Hepatocyte (in vitro differentiated cells): ENCODE results near the gene AEBP1. TPM values are rescaled to one million over a fixed set of nuclear protein-coding genes. Genes with fewer than 3 reads are reported as not detected.

Source experiments
- DNase-seq: peaks from one replicate; pipeline ENCODE4 v3.0.0-alpha.2; 2016; ENCODE audit warnings: low spot score
- H2AFZ ChIP-seq: fragments of 200-600 bp; sonication (generic); 2 replicates; pipeline ENCODE4 v1.6.0; 2016; ENCODE audit warnings: antibody characterized with exemption, mild to moderate bottlenecking
- H3K27ac ChIP-seq: fragments of 200-600 bp; sonication (generic); 2 replicates; pipeline ENCODE4 v1.5.1; 2016; ENCODE audit warnings: mild to moderate bottlenecking
- H3K27me3 ChIP-seq: fragments of 200-600 bp; sonication (generic); 2 replicates; pipeline ENCODE4 v1.6.1; 2016
- H3K36me3 ChIP-seq: fragments of 200-600 bp; sonication (generic); replicated peaks from 2 replicates; pipeline ENCODE4 v1.5.1; 2016; ENCODE audit warnings: low read depth; ENCODE audit not compliant: insufficient read depth
- H3K4me1 ChIP-seq: fragments of 200-600 bp; sonication (generic); 2 replicates; pipeline ENCODE4 v1.5.1; 2016; ENCODE audit warnings: mild to moderate bottlenecking, moderate library complexity; ENCODE audit not compliant: insufficient read depth
- H3K4me2 ChIP-seq: fragments of 200-600 bp; sonication (generic); 2 replicates; pipeline ENCODE4 v1.6.0; 2016
- H3K4me3 ChIP-seq: fragments of 200-600 bp; sonication (generic); 2 replicates; pipeline ENCODE4 v1.5.1; 2016; ENCODE audit warnings: mild to moderate bottlenecking
- H3K79me2 ChIP-seq: fragments of 200-600 bp; sonication (generic); 2 replicates; pipeline ENCODE4 v1.6.0; 2017; ENCODE audit warnings: mild to moderate bottlenecking
- H3K9me2 ChIP-seq: fragments of 200-600 bp; sonication (generic); replicated peaks from 2 replicates; pipeline ENCODE4 v1.6.0; 2017; ENCODE audit warnings: mild to moderate bottlenecking; ENCODE audit not compliant: insufficient read depth
- H3K9me3 ChIP-seq: fragments of 200-600 bp; sonication (generic); 2 replicates; pipeline ENCODE4 v1.5.1; 2016; ENCODE audit warnings: low read depth, mild to moderate bottlenecking
- H4K20me1 ChIP-seq: fragments of 200-600 bp; sonication (generic); 2 replicates; pipeline ENCODE4 v1.6.0; 2016; ENCODE audit warnings: mild to moderate bottlenecking; ENCODE audit not compliant: insufficient read depth, poor library complexity, severe bottlenecking
- CTCF ChIP-seq: fragments of 200-600 bp; sonication (generic); IDR thresholded peaks from 2 replicates; pipeline ENCODE4 v1.5.1; 2016; ENCODE audit warnings: antibody characterized with exemption, mild to moderate bottlenecking; ENCODE audit not compliant: poor library complexity
- EZH2 ChIP-seq: fragments of 200-600 bp; sonication (generic); IDR thresholded peaks from 2 replicates; pipeline ENCODE4 v1.6.1; 2016; ENCODE audit warnings: antibody characterized with exemption, mild to moderate bottlenecking, borderline replicate concordance
- EZH2phosphoT487 ChIP-seq: fragments of 200-600 bp; sonication (generic); IDR thresholded peaks from one replicate; pipeline ENCODE4 v1.6.1; 2018; ENCODE audit warnings: antibody characterized with exemption, mild to moderate bottlenecking, low read depth, moderate library complexity; ENCODE audit not compliant: unreplicated experiment, severe bottlenecking
- WGBS: methylation state at CpG from one replicate; pipeline ENCODE4 v1.1.6; 2016; ENCODE audit warnings: low lambda C conversion rate; ENCODE audit errors: missing lambda C conversion rate; 5-methylcytosine and 5-hydroxymethylcytosine counted together
- polyA plus RNA-seq: library from polyadenylated mRNA; unstranded; fragments of >200 nt; fragmentation: Nextera tagmentation; extraction: Ambion mirVana; gene quantifications from 2 replicates; pipeline ENCODE4 v1.2.1, GENCODE V29; 2016
- total RNA-seq: library from RNA; depleted of rRNA; stranded (reverse); fragments of >200 nt; gene quantifications from 2 replicates; pipeline ENCODE4 v1.2.3, GENCODE V29; 2014

Gene AEBP1
- total and polyA plus RNA-seq, 2 experiments from 2014 or later, result 26.7 to 108 TPM

DNA sequence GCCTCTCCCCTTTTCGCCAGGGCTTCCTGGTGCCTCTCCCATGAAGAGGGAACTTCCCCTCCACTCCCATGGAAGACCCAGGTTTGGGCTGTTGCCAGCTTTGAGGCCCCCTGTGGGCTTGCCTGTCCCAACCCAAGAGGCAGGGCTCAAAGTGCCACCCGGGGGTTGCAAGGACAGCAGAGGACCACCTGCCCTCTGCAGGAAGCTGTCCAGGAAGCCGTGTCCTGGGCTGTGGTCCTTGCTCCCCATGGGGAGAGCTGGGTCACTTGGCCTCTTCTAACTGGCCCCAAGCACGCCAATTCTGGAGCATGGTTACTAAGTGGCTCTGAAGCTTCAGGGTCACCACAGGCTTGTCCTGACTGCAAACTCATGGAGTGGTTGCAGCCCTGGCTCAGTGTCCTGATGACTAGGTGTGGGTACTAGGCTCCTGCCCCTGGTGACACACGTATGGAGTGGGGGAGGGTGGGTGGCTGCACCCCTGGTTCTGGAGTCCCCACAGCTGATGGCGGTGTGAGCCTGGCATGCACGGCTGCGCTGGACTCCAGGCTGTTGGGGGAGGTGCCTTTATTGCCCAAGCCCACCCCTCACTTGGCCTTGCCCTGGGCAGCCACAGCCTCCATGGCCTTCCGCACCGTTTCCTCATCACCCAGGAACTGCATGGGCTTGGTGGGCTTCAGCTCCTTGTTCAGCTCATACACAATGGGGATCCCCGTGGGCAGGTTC is 41.8 kb upstream of the AEBP1 start:
- TF ChIP-seq EZH2phosphoT487 (no peak), CTCF (no peak), EZH2 (no peak)
- Histone ChIP-seq H2AFZ (no peak overlapping the region), H3K79me2 (no peaks in the 10 kb centered on the region), H3K27me3 (no peaks in the 10 kb centered on the region), H4K20me1 (no peaks in the 10 kb centered on the region), H3K4me1 (no peaks in the 10 kb centered on the region), H3K4me3 (no peak overlapping the region), H3K9me3 (no peaks in the 10 kb centered on the region), H3K27ac (no peak overlapping the region), H3K9me2 (no peaks in the 10 kb centered on the region), H3K4me2 (no peak overlapping the region), H3K36me3 (no peaks in the 10 kb centered on the region)
- 94% methylated on average over 11 of the region's 11 CpGs for WGBS
- DNase-seq, result no peak

GRCh38 chr7:44062903-44063295 is 41.2 kb upstream of the AEBP1 start:
- no peak for DNase-seq
- H3K9me2 ChIP-seq, result no peaks in the 10 kb centered on the region
- no peaks in the 10 kb centered on the region for H3K27me3 ChIP-seq
- no peaks in the 10 kb centered on the region for H3K9me3 ChIP-seq
- 81% methylated on average over 3 of the region's 3 CpGs for WGBS
- H2AFZ ChIP-seq, result no peak overlapping the region
- no peaks in the 10 kb centered on the region for H3K36me3 ChIP-seq
- no peak overlapping the region for H3K4me2 ChIP-seq
- H3K79me2 ChIP-seq, result no peaks in the 10 kb centered on the region
- no peaks in the 10 kb centered on the region for H3K4me1 ChIP-seq
- no peak overlapping the region for H3K27ac ChIP-seq
- H3K4me3 ChIP-seq, result no peak overlapping the region
- no peaks in the 10 kb centered on the region for H4K20me1 ChIP-seq
- TF ChIP-seq EZH2phosphoT487 (no peak), EZH2 (no peak), CTCF (no peak)

GRCh38 chr7:44063547-44063893 is 40.6 kb upstream of the AEBP1 start:
- Histone ChIP-seq H3K27ac (no peak overlapping the region), H3K4me2 (no peak overlapping the region), H3K9me3 (no peaks in the 10 kb centered on the region), H4K20me1 (no peaks in the 10 kb centered on the region), H3K36me3 (no peaks in the 10 kb centered on the region), H3K79me2 (no peaks in the 10 kb centered on the region), H3K4me3 (no peak overlapping the region), H2AFZ (no peak overlapping the region), H3K27me3 (no peaks in the 10 kb centered on the region), H3K4me1 (no peaks in the 10 kb centered on the region), H3K9me2 (no peaks in the 10 kb centered on the region)
- DNase-seq, result no peak
- 33% methylated on average over 10 of the region's 10 CpGs for WGBS
- TF ChIP-seq EZH2phosphoT487, result no peak
- no peak for TF ChIP-seq CTCF
- no peak for TF ChIP-seq EZH2
